Naive thymus-derived CD4-positive, alpha-beta T cell (primary cell): ENCODE results near the gene KLK15. TPM values are rescaled to one million over a fixed set of nuclear protein-coding genes. Genes with fewer than 3 reads are reported as not detected.

Experiments
- ATAC-seq: fragments of 150-1000 bp; cut with Tn5 transposase; 2 replicates; pipeline ENCODE4 v1.10.0; 2021; ENCODE audit warnings: mild to moderate bottlenecking, moderate library complexity
- CTCF ChIA-PET: fragments of 350-600 bp; sonication (Branson Sonifier 250); formaldehyde crosslinking; loops from one replicate; lab custom pipeline; 2021; ENCODE audit warnings: antibody characterized with exemption; lab: Charles Lee
- POLR2A ChIA-PET: fragments of 350-600 bp; sonication (Branson Sonifier 250); formaldehyde crosslinking; loops from one replicate; lab custom pipeline; 2021; ENCODE audit warnings: antibody characterized with exemption, inconsistent platforms; lab: Charles Lee
- DNase-seq, 9 donors: peaks; one replicate each; pipeline versions ENCODE4 v3.0.0 to v3.0.0-alpha.2; 2020 to 2022; ENCODE audit warnings: mixed read lengths in 1 of 9
- H3K27ac ChIP-seq: one replicate; pipeline ENCODE4 v1.7.0; 2013; ENCODE audit warnings: mild to moderate bottlenecking, low read depth, low read length, moderate library complexity
- H3K27me3 ChIP-seq, 2 donors: one replicate each; pipeline ENCODE4 v1.7.0; 2013; ENCODE audit warnings: low read length in 2 of 2, mild to moderate bottlenecking in 2 of 2, moderate library complexity in 2 of 2; ENCODE audit not compliant: control insufficient read depth in 2 of 2, insufficient read depth in 2 of 2
- H3K36me3 ChIP-seq, 3 experiments: 1 replicate in 2 of 3; 2 replicates in 1 of 3; pipeline ENCODE4 v1.7.0; 2013; ENCODE audit warnings: low read length in 3 of 3, mild to moderate bottlenecking in 3 of 3, moderate library complexity in 1 of 3; ENCODE audit not compliant: insufficient read depth in 3 of 3, control insufficient read depth in 2 of 3
- H3K4me1 ChIP-seq, 2 donors: one replicate each; pipeline ENCODE4 v1.7.0; 2013; ENCODE audit warnings: low read length in 2 of 2, mild to moderate bottlenecking in 2 of 2, moderate library complexity in 1 of 2; ENCODE audit not compliant: control insufficient read depth in 2 of 2, insufficient read depth in 2 of 2
- H3K4me3 ChIP-seq: 2 replicates; pipeline ENCODE4 v1.7.0; 2013; ENCODE audit warnings: mild to moderate bottlenecking, low read length
- H3K9me3 ChIP-seq, 3 experiments: 1 replicate in 2 of 3; 2 replicates in 1 of 3; pipeline ENCODE4 v1.7.0; 2013; ENCODE audit warnings: low read length in 3 of 3; ENCODE audit not compliant: control insufficient read depth in 2 of 3
- H3K27ac Mint-ChIP-seq, 9 donors: one replicate each; pipeline ENCODE4 v1.8.0; 2020 to 2022; ENCODE audit warnings: mixed read lengths in 9 of 9, mild to moderate bottlenecking in 8 of 9, moderate library complexity in 5 of 9, inconsistent platforms in 2 of 9
- H3K27me3 Mint-ChIP-seq, 5 donors: one replicate each; pipeline ENCODE4 v1.8.0; 2021 to 2022; ENCODE audit warnings: mixed read lengths in 5 of 5, mild to moderate bottlenecking in 1 of 5
- H3K36me3 Mint-ChIP-seq, 5 donors: one replicate each; pipeline ENCODE4 v1.8.0; 2020 to 2022; ENCODE audit warnings: mixed read lengths in 5 of 5, mild to moderate bottlenecking in 3 of 5, inconsistent platforms in 1 of 5
- H3K4me1 Mint-ChIP-seq, 7 donors: one replicate each; pipeline ENCODE4 v1.8.0; 2020 to 2022; ENCODE audit warnings: mixed read lengths in 7 of 7, mild to moderate bottlenecking in 3 of 7, inconsistent platforms in 1 of 7
- H3K4me3 Mint-ChIP-seq, 10 donors: one replicate each; pipeline ENCODE4 v1.8.0; 2020 to 2022; ENCODE audit warnings: mild to moderate bottlenecking in 10 of 10, mixed read lengths in 10 of 10, moderate library complexity in 6 of 10, inconsistent platforms in 2 of 10
- H3K9me3 Mint-ChIP-seq, 11 donors: one replicate each; pipeline ENCODE4 v1.8.0; 2020 to 2022; ENCODE audit warnings: mixed read lengths in 11 of 11, mild to moderate bottlenecking in 4 of 11, inconsistent platforms in 1 of 11, moderate library complexity in 1 of 11
- intact Hi-C, 2 donors: fragments of 100-400 bp; cut with micrococcal nuclease; formaldehyde crosslinking; loops; one replicate each; pipeline ENCODE4 v1.15.1; 2023
- polyA plus RNA-seq, 2 donors: library from polyadenylated mRNA; unstranded; fragments of 300-500 nt; fragmentation: Illumina TruSeq; gene quantifications; one replicate each; pipeline ENCODE4 v1.2.3, GENCODE V29; 2021
- total RNA-seq, 6 experiments: library from RNA in 5 of 6; stranded (reverse) in 5 of 6; gene quantifications; 1 replicate in 5 of 6; 2 replicates in 1 of 6; pipeline ENCODE4 v1.2.3 and lab custom pipeline; 2021 to 2026

KLK15 gene
- total and polyA plus RNA-seq, 7 experiments from 2014 or later = not detected

DNA sequence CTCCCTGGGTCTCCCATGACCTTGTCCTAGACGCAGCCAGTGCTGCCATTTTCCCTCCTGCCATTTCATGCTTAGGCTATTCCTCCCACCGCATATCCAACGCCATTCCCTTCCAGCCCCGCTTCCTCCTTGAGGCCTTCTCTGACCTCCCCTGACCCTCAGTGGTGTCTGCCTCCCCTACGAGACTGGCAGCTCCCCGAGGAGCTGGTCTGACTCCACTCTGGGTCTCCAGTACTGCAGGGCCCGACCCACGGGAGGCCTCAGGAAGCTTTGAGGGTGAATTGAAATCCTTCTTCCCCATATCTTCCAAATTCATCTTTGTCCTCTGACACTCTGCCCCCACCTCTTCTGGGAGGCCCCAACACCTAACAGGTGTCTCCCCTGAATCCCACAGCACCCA is 708 bp downstream of the KLK15 start:
- H3K9me3 Mint-ChIP-seq = peaks cover 0 to 2% (median 0%) of the 10 kb centered on the region in 11 donors
- H3K36me3 ChIP-seq = no peaks in the 10 kb centered on the region
- H3K27me3 Mint-ChIP-seq = peaks cover 31 to 61% (median 45%) of the 10 kb centered on the region in 5 donors
- POLR2A ChIA-PET = no interaction called here
- peaks cover 4 to 8% of the 10 kb centered on the region in 2 donors for H3K4me1 ChIP-seq
- H3K4me3 Mint-ChIP-seq = no peak overlapping the region
- H3K27me3 ChIP-seq = peaks cover 0 to 7% of the 10 kb centered on the region in 2 donors
- CTCF ChIA-PET = no interaction called here
- H3K4me1 Mint-ChIP-seq = peaks cover 5 to 20% (median 11%) of the 10 kb centered on the region in 7 donors
- H3K4me3 ChIP-seq = no peak overlapping the region
- DNase-seq (no peak), ATAC-seq (no peak)
- H3K27ac Mint-ChIP-seq = peak overlapping the region in 1 of 9 donors; percentile 87
- intact Hi-C loops = no loop called here
- no peak overlapping the region for H3K27ac ChIP-seq
- H3K36me3 Mint-ChIP-seq = no peaks in the 10 kb centered on the region
- no peaks in the 10 kb centered on the region for H3K9me3 ChIP-seq

DNA sequence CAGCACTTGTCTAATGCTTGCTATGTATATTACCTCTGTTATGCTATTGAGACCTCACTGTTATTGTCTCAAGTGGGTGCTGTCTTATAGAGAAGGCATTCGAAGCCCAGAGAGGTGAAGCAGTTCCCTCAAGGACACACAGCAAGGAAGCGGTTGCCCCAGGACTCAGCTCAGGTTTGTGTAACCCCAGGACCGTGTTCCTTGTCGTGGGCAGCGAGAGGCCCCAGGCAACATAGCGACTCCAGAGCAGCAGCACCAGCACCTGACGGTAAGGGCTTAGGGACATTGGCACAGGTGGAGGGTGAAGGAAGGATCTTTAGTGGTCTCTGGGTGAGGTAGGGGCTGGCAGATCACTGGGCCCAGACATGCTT is 2.4 kb downstream of the KLK15 start:
- CTCF ChIA-PET = no interaction called here
- H3K4me3 Mint-ChIP-seq = no peak overlapping the region
- intact Hi-C loops = no loop called here
- no peaks in the 10 kb centered on the region for H3K36me3 Mint-ChIP-seq
- ATAC-seq (no peak), DNase-seq (no peak)
- peaks cover 0 to 1% (median 0%) of the 10 kb centered on the region in 11 donors for H3K9me3 Mint-ChIP-seq
- H3K4me1 Mint-ChIP-seq = peaks cover under 1 to 7% (median 6%) of the 10 kb centered on the region in 7 donors
- peaks cover 24 to 58% (median 42%) of the 10 kb centered on the region in 5 donors for H3K27me3 Mint-ChIP-seq
- POLR2A ChIA-PET = no interaction called here
- H3K27ac Mint-ChIP-seq = no peak overlapping the region
- Histone ChIP-seq H3K27me3 (peaks cover 0 to 5% of the 10 kb centered on the region in 2 donors), H3K4me1 (peaks cover 4 to 8% of the 10 kb centered on the region in 2 donors), H3K4me3 (no peak overlapping the region), H3K36me3 (no peaks in the 10 kb centered on the region), H3K27ac (no peak overlapping the region), H3K9me3 (no peaks in the 10 kb centered on the region)

DNA sequence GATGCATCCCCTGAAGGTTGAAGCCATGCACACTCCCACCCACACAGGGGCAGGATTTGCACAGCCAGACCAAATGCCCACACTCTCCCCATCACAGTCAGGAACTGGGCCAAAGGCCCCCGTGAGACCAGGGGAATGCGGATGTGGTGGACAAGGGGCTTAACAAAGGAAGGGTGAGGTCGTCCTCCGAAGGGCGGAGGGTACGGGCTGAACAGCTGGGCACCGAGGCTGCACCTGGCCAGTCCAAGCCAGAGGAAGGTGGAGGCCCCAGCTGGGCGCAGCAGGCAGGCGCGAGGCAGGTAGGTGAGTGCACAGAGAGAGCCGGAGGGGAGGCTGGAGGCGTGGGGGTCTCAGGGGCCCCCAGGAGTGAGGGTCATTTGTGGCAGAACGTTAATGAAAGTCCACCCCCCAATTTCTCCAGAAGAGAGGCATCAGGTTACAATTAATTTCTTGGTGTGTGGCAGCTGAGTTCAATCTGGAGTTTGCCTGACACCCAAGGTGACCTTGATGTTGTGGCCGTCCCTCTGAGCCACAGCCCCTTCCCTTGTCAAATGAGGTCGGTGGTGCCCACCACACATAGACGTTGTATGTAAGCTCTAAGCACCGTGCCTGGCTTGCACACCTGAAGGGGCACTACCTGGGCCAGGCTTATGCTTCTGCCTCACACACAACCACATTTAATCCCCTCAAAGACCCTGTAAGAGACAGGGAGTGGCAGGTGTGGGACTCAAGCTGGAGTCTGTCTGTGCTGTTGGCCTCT is 2.9 kb downstream of the KLK15 start:
- DNase-seq (no peak), ATAC-seq (no peak)
- no peak overlapping the region for H3K27ac ChIP-seq
- H3K27ac Mint-ChIP-seq = no peak overlapping the region
- ChIA-PET POLR2A (no interaction called here), CTCF (no interaction called here)
- no peak overlapping the region for H3K4me3 Mint-ChIP-seq
- H3K4me3 ChIP-seq = no peak overlapping the region
- peaks cover 25 to 59% (median 42%) of the 10 kb centered on the region in 5 donors for H3K27me3 Mint-ChIP-seq
- no peaks in the 10 kb centered on the region for H3K36me3 ChIP-seq
- peaks cover 0 to 6% (median 5%) of the 10 kb centered on the region in 7 donors for H3K4me1 Mint-ChIP-seq
- H3K9me3 ChIP-seq = no peaks in the 10 kb centered on the region
- peaks cover 2 to 6% of the 10 kb centered on the region in 2 donors for H3K4me1 ChIP-seq
- peaks cover 0 to 5% of the 10 kb centered on the region in 2 donors for H3K27me3 ChIP-seq
- H3K36me3 Mint-ChIP-seq = no peaks in the 10 kb centered on the region
- H3K9me3 Mint-ChIP-seq = peaks cover 0 to 1% (median 0%) of the 10 kb centered on the region in 11 donors
- intact Hi-C loops = no loop called here

DNA sequence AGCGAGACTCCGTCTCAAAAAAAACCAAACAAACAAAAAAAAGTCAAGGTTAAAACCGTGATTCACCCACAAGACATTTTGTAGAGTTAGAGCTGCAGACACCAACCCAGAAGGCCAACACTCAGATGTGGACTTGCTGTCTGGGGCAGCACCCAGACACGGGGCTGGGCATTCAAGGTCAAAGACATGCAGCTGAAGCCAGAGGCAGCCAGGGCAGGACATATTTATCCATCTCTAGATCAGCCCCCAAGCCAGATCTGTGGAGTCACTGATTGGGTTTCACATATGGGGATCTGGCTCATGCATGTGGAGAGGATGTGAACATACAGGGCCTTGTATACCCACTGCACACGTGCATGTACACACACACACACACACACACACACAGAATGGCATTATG is 3.6 kb downstream of the KLK15 start:
- intact Hi-C loops = no loop called here
- no peak for ATAC-seq
- Histone ChIP-seq H3K9me3 (no peaks in the 10 kb centered on the region), H3K36me3 (no peaks in the 10 kb centered on the region), H3K27me3 (peaks cover 0 to 5% of the 10 kb centered on the region in 2 donors), H3K4me1 (no peaks in the 10 kb centered on the region), H3K27ac (no peak overlapping the region), H3K4me3 (no peak overlapping the region)
- Mint-ChIP-seq H3K4me3 (no peak overlapping the region), H3K9me3 (peaks cover 0 to 1% (median 0%) of the 10 kb centered on the region in 11 donors), H3K4me1 (no peaks in the 10 kb centered on the region), H3K27ac (peak overlapping the region in 1 of 9 donors; percentile 66), H3K27me3 (peaks cover 21 to 59% (median 36%) of the 10 kb centered on the region in 5 donors), H3K36me3 (no peaks in the 10 kb centered on the region)
- CTCF ChIA-PET = no interaction called here
- no peak for DNase-seq
- POLR2A ChIA-PET = no interaction called here

DNA sequence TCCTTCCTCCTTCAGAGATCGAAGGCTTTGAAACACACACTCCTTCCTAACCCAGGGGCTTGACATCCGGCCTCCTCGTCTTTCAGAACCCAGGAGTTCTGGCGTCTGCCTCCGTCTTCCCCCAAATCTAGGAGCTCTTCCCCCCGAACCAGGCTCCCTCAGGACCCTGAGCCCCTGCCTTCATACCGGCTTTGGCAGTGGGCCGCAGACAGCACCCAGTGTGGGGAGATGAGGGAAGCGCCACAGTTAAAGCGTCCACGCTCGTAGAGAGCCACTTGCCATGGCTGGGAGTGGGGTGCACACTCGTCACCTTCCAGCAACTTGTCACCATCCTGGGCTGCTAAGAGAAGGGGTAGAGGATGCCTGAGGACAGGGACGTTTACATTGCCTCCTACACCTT is 5.9 kb downstream of the KLK15 start:
- no peak overlapping the region for H3K4me3 ChIP-seq
- Mint-ChIP-seq H3K27ac (no peak overlapping the region), H3K36me3 (no peaks in the 10 kb centered on the region), H3K27me3 (peaks cover 17 to 59% (median 31%) of the 10 kb centered on the region in 5 donors), H3K4me1 (no peaks in the 10 kb centered on the region), H3K4me3 (no peak overlapping the region), H3K9me3 (no peaks in the 10 kb centered on the region)
- POLR2A ChIA-PET = no interaction called here
- no peak overlapping the region for H3K27ac ChIP-seq
- ATAC-seq = no peak
- no peak for DNase-seq
- H3K36me3 ChIP-seq = no peaks in the 10 kb centered on the region
- no peaks in the 10 kb centered on the region for H3K9me3 ChIP-seq
- intact Hi-C loops = no loop called here
- H3K4me1 ChIP-seq = no peaks in the 10 kb centered on the region
- H3K27me3 ChIP-seq = peaks cover 0 to 5% of the 10 kb centered on the region in 2 donors
- CTCF ChIA-PET = no interaction called here

DNA sequence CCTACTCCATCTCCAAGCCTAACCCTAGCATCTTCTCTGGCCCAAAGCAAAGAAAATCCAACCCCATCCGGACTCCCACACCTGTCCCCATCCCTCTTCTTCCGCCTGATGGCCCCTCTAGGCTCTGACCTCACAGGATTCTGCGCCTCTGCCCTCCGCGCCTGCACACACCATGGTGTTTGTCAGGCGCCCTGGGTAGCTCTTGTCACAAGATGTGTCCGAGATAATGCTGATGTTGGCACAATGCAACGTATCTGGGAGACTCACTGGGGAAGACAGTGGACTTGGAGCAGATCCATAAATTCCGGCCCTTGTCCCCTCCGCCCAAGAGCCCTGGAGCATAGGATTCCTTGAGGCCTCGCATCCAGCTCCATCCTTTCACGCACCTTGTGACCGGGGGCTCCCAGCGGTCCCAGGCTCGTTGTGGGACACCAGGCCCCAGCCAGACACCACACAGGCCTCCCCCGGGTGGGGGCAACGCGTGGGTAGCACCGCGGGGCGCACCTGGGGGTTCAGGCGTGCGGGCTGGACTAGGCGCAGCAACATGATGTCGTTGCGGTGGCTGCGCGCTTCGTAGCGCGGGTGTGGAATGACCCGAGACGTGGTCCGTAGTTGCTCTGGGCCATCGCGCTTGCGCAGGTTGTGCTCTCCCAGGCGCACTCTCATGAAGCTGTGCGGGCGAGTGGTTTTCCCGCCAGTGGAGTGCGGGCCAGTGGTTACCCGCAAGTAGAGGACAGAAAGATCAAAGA is 6.7 kb downstream of the KLK15 start:
- no peak for DNase-seq
- Histone ChIP-seq H3K9me3 (no peaks in the 10 kb centered on the region), H3K4me1 (no peaks in the 10 kb centered on the region), H3K27ac (no peak overlapping the region), H3K4me3 (no peak overlapping the region), H3K27me3 (peaks cover 0 to 5% of the 10 kb centered on the region in 2 donors), H3K36me3 (no peaks in the 10 kb centered on the region)
- intact Hi-C loops = no loop called here
- ChIA-PET POLR2A (no interaction called here), CTCF (no interaction called here)
- Mint-ChIP-seq H3K9me3 (no peaks in the 10 kb centered on the region), H3K4me3 (no peak overlapping the region), H3K36me3 (no peaks in the 10 kb centered on the region), H3K27ac (no peak overlapping the region), H3K4me1 (no peaks in the 10 kb centered on the region), H3K27me3 (peaks cover 23 to 59% (median 38%) of the 10 kb centered on the region in 5 donors)
- no peak for ATAC-seq
